Activated naive CD8-positive, alpha-beta T cell treated with anti-CD3 and anti-CD28 coated beads for 36 hours (primary cell): ENCODE results near the gene LHX6. TPM values are rescaled to one million over a fixed set of nuclear protein-coding genes. Genes with fewer than 3 reads are reported as not detected.

Source experiments
- DNase-seq: peaks from one replicate; pipeline ENCODE4 v3.0.0; 2021
- H3K27ac Mint-ChIP-seq: one replicate; pipeline ENCODE4 v1.8.0; 2022; ENCODE audit warnings: mild to moderate bottlenecking, moderate library complexity, mixed read lengths
- H3K27me3 Mint-ChIP-seq: one replicate; pipeline ENCODE4 v1.8.0; 2022; ENCODE audit warnings: mild to moderate bottlenecking, mixed read lengths
- H3K36me3 Mint-ChIP-seq: one replicate; pipeline ENCODE4 v1.8.0; 2021; ENCODE audit warnings: mild to moderate bottlenecking, mixed read lengths
- H3K4me1 Mint-ChIP-seq: one replicate; pipeline ENCODE4 v1.8.0; 2021; ENCODE audit warnings: mixed read lengths
- H3K4me3 Mint-ChIP-seq: one replicate; pipeline ENCODE4 v1.8.0; 2022; ENCODE audit warnings: mild to moderate bottlenecking, moderate library complexity, mixed read lengths
- H3K9me3 Mint-ChIP-seq: one replicate; pipeline ENCODE4 v1.8.0; 2022; ENCODE audit warnings: mixed read lengths
- total RNA-seq, 2 experiments: library from RNA; stranded (reverse); gene quantifications; one replicate each; pipeline ENCODE4 v1.2.3, GENCODE V29; 2021

Gene LHX6
- total RNA-seq, 2 experiments from 2014 or later: 0.12 to 0.16 TPM

- Mint-ChIP-seq H3K36me3 (no peaks in the 10 kb centered on the region), H3K27me3 (peaks cover 90% of the 10 kb centered on the region), H3K27ac (no peak overlapping the region), H3K4me3 (no peak overlapping the region), H3K4me1 (peaks cover 13% of the 10 kb centered on the region), H3K9me3 (peaks cover 2% of the 10 kb centered on the region)
- DNase-seq: no peak
Measured at GRCh38 chr9:122223435-122223834, 5.3 kb downstream of the LHX6 start.

DNA sequence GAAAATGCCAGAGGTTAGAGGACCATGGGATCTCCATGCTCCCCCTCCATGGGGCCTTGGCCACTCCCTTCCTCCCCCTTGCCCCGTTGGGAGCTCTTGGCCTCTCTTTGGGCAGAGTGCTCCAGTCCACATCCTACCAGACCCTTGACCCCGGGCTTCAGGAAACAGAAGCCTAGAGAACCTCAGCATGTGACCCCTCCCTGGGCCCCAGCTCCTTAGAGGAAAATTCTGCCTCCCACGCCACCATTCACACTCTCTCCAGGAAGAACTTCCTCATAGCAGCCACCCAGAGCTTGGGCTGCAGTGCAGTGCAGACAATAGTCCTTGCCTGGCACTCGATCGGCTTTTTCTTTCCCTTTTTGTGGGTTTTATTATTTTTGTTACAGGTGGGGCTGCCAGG is 6.0 kb downstream of the LHX6 start:
- H3K27me3 Mint-ChIP-seq: peaks cover 92% of the 10 kb centered on the region
- H3K36me3 Mint-ChIP-seq: no peaks in the 10 kb centered on the region
- DNase-seq: no peak
- H3K9me3 Mint-ChIP-seq: peaks cover 2% of the 10 kb centered on the region
- peaks cover 18% of the 10 kb centered on the region for H3K4me1 Mint-ChIP-seq
- H3K4me3 Mint-ChIP-seq: no peak overlapping the region
- peak overlapping the region; percentile 32 for H3K27ac Mint-ChIP-seq

GRCh38 chr9:122221183-122221811 is 7.5 kb downstream of the LHX6 start:
- Mint-ChIP-seq H3K9me3 (peaks cover 2% of the 10 kb centered on the region), H3K36me3 (no peaks in the 10 kb centered on the region), H3K4me1 (peaks cover 18% of the 10 kb centered on the region), H3K27ac (no peak overlapping the region), H3K4me3 (no peak overlapping the region), H3K27me3 (peaks cover 94% of the 10 kb centered on the region)
- no peak for DNase-seq

- H3K4me1 Mint-ChIP-seq: peaks cover 18% of the 10 kb centered on the region
- H3K27ac Mint-ChIP-seq: no peak overlapping the region
- H3K4me3 Mint-ChIP-seq: no peak overlapping the region
- peaks cover 2% of the 10 kb centered on the region for H3K9me3 Mint-ChIP-seq
- no peak for DNase-seq
- peaks cover 94% of the 10 kb centered on the region for H3K27me3 Mint-ChIP-seq
- no peaks in the 10 kb centered on the region for H3K36me3 Mint-ChIP-seq
Measured at GRCh38 chr9:122220673-122221182, 8.0 kb downstream of the LHX6 start.

GRCh38 chr9:122219856-122220672 is 8.7 kb downstream of the LHX6 start:
- Mint-ChIP-seq H3K27ac (no peak overlapping the region), H3K27me3 (peaks cover 90% of the 10 kb centered on the region), H3K4me1 (peaks cover 18% of the 10 kb centered on the region), H3K36me3 (no peaks in the 10 kb centered on the region), H3K9me3 (peaks cover 2% of the 10 kb centered on the region), H3K4me3 (peak overlapping the region; percentile 42)
- DNase-seq: no peak

- DNase-seq: no peak
- Mint-ChIP-seq H3K4me3 (peak overlapping the region; percentile 42), H3K27ac (no peak overlapping the region), H3K27me3 (peaks cover 90% of the 10 kb centered on the region), H3K36me3 (no peaks in the 10 kb centered on the region), H3K4me1 (peaks cover 18% of the 10 kb centered on the region), H3K9me3 (peaks cover 2% of the 10 kb centered on the region)
Measured at GRCh38 chr9:122218935-122219855, 9.6 kb downstream of the LHX6 start.

GRCh38 chr9:122218071-122218934 is 10.5 kb downstream of the LHX6 start:
- Mint-ChIP-seq H3K4me1 (peaks cover 19% of the 10 kb centered on the region), H3K27me3 (peaks cover 95% of the 10 kb centered on the region), H3K36me3 (no peaks in the 10 kb centered on the region), H3K9me3 (peaks cover 2% of the 10 kb centered on the region), H3K4me3 (peak overlapping the region; percentile 32), H3K27ac (no peak overlapping the region)
- no peak for DNase-seq

DNA sequence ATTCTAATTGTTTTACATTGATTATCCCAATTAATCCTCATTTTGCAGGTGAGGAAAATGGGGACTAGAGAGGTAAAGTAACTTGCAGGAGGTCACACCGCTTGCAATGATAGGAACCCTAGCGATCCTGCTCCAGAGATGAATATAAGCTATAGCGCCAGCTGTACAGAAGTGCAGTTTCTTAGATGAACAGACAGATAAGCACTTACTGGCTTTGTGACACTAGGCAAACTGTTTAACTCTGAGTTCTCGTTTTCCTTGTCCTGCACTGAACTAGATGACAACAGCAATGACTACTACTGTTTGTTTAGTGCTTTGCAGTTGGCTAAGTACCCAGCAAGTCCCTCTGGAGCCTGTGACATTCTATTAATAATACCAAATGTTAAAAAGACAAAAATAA is 11.1 kb downstream of the LHX6 start:
- H3K27ac Mint-ChIP-seq: no peak overlapping the region
- H3K27me3 Mint-ChIP-seq: peaks cover 95% of the 10 kb centered on the region
- no peak for DNase-seq
- H3K4me3 Mint-ChIP-seq: no peak overlapping the region
- peaks cover 22% of the 10 kb centered on the region for H3K4me1 Mint-ChIP-seq
- peaks cover 2% of the 10 kb centered on the region for H3K9me3 Mint-ChIP-seq
- H3K36me3 Mint-ChIP-seq: no peaks in the 10 kb centered on the region

- Mint-ChIP-seq H3K36me3 (no peaks in the 10 kb centered on the region), H3K27me3 (peaks cover 95% of the 10 kb centered on the region), H3K4me1 (peaks cover 22% of the 10 kb centered on the region), H3K9me3 (peaks cover 2% of the 10 kb centered on the region), H3K27ac (no peak overlapping the region), H3K4me3 (no peak overlapping the region)
- DNase-seq: no peak
Measured at GRCh38 chr9:122216798-122217418, 11.8 kb downstream of the LHX6 start.

- H3K27ac Mint-ChIP-seq: no peak overlapping the region
- H3K36me3 Mint-ChIP-seq: no peaks in the 10 kb centered on the region
- no peak overlapping the region for H3K4me3 Mint-ChIP-seq
- H3K4me1 Mint-ChIP-seq: peaks cover 22% of the 10 kb centered on the region
- peaks cover 2% of the 10 kb centered on the region for H3K9me3 Mint-ChIP-seq
- H3K27me3 Mint-ChIP-seq: peaks cover 95% of the 10 kb centered on the region
- no peak for DNase-seq
Measured at GRCh38 chr9:122216138-122216797, 12.5 kb downstream of the LHX6 start.

DNA sequence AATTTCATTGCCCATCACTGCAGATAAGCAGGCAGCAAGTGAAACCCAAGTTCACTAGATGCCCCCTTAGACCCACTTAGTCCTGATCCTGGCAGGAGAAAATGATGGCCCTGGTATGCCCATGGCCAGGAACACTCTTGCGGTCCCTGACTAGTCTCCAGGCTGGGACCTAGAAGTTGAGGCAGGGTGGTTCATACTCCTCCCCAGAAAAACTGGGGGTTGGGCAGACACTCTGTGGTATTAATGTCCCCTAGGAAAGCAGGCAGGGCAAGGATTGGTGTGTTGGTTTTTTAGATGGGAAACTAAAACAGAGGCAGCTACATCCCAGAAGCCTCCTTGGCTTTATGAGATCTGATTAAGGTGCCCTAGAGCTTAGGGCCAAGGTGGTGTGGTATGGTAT is 13.1 kb downstream of the LHX6 start:
- Mint-ChIP-seq H3K4me3 (no peak overlapping the region), H3K27ac (no peak overlapping the region), H3K36me3 (no peaks in the 10 kb centered on the region), H3K4me1 (peaks cover 22% of the 10 kb centered on the region), H3K9me3 (peaks cover 2% of the 10 kb centered on the region), H3K27me3 (peaks cover 95% of the 10 kb centered on the region)
- no peak for DNase-seq

DNA sequence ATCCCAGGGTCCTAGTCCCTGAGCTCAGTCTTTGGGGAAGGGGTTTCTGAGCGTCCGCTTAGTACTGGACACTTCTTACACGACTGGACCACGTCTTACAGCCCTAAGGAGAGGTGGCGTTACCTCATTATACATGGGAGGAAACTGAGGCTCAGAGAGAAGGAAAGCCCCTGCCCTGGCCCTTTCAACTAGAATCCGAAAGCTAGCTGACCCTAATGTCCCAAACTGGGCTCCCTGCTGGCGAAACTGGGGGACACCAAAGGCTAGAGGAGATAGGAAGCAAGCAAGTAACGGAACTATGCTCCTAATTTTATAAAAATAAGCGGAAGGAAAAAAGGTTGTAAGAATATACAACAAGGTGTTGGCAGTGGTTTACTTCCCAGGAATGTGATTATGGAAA is 14.2 kb downstream of the LHX6 start:
- H3K36me3 Mint-ChIP-seq: no peaks in the 10 kb centered on the region
- no peak overlapping the region for H3K27ac Mint-ChIP-seq
- H3K4me1 Mint-ChIP-seq: peaks cover 20% of the 10 kb centered on the region
- H3K27me3 Mint-ChIP-seq: peaks cover 92% of the 10 kb centered on the region
- H3K9me3 Mint-ChIP-seq: no peaks in the 10 kb centered on the region
- DNase-seq: no peak
- peak overlapping the region; percentile 36 for H3K4me3 Mint-ChIP-seq

- Mint-ChIP-seq H3K4me3 (peak overlapping the region; percentile 50), H3K4me1 (peaks cover 13% of the 10 kb centered on the region), H3K36me3 (no peaks in the 10 kb centered on the region), H3K27me3 (peaks cover 85% of the 10 kb centered on the region), H3K27ac (no peak overlapping the region), H3K9me3 (no peaks in the 10 kb centered on the region)
- DNase-seq: peak; percentile 71
Measured at GRCh38 chr9:122213589-122214413, 15.0 kb downstream of the LHX6 start.
